H1 (cell line): ENCODE measurements around the gene KCTD16. TPM values are rescaled to one million over a fixed set of nuclear protein-coding genes. Genes with fewer than 3 reads are reported as not detected.

Experiments
- CTBP2 ChIP-seq: IDR thresholded peaks from 2 replicates; pipeline ENCODE4 v1.7.0; 2011; ENCODE audit warnings: borderline replicate concordance, mild to moderate bottlenecking, moderate library complexity, mixed read lengths, low read length; ENCODE audit not compliant: insufficient read depth, insufficient read length
- TCF12 ChIP-seq: IDR thresholded peaks from 2 replicates; pipeline ENCODE4 v1.6.1; 2011; ENCODE audit warnings: low read depth, mild to moderate bottlenecking, low read length
- polyA plus RNA-seq, 7 experiments: library from polyadenylated mRNA; depleted of rRNA in 3 of 7; stranded (reverse) in 5 of 7; unstranded in 2 of 7; fragments of >200 nt in 5 of 7; fragments of 200-250 nt in 2 of 7; gene quantifications; 1 replicate in 5 of 7; 2 replicates in 1 of 7; 4 replicates in 1 of 7; pipeline versions ENCODE4 v1.2.1 to v1.2.3, GENCODE V29; 2011 to 2013; ENCODE audit warnings: missing spikeins in 2 of 7, mixed read lengths in 2 of 7
- total RNA-seq: library from RNA; stranded (reverse); fragmentation: NEBNext Ultra II Directional; extraction: Animal tissue kit (Norgen Biotek cat#: 25700); gene quantifications from 2 replicates; pipeline ENCODE4 v1.2.1, GENCODE V29; 2021
- TF ChIP-seq, protein P1 (sequence below): fragments of 300-600 bp; sonication (generic); IDR thresholded peaks from 2 replicates; pipeline ENCODE4 v1.7.1; 2012; ENCODE audit warnings: low read length, moderate library complexity, mild to moderate bottlenecking, inconsistent platforms; ENCODE audit not compliant: insufficient replicate concordance

Gene KCTD16
- total and polyA plus RNA-seq, 2 of the 8 experiments (the other 6 are each of a cell fraction or from before 2014, with no cell fraction given), result 0.03 to 0.24 TPM

GRCh38 chr5:144522698-144523097 is 352.0 kb downstream of the KCTD16 start (continued):
- TF ChIP-seq, protein P1, sequence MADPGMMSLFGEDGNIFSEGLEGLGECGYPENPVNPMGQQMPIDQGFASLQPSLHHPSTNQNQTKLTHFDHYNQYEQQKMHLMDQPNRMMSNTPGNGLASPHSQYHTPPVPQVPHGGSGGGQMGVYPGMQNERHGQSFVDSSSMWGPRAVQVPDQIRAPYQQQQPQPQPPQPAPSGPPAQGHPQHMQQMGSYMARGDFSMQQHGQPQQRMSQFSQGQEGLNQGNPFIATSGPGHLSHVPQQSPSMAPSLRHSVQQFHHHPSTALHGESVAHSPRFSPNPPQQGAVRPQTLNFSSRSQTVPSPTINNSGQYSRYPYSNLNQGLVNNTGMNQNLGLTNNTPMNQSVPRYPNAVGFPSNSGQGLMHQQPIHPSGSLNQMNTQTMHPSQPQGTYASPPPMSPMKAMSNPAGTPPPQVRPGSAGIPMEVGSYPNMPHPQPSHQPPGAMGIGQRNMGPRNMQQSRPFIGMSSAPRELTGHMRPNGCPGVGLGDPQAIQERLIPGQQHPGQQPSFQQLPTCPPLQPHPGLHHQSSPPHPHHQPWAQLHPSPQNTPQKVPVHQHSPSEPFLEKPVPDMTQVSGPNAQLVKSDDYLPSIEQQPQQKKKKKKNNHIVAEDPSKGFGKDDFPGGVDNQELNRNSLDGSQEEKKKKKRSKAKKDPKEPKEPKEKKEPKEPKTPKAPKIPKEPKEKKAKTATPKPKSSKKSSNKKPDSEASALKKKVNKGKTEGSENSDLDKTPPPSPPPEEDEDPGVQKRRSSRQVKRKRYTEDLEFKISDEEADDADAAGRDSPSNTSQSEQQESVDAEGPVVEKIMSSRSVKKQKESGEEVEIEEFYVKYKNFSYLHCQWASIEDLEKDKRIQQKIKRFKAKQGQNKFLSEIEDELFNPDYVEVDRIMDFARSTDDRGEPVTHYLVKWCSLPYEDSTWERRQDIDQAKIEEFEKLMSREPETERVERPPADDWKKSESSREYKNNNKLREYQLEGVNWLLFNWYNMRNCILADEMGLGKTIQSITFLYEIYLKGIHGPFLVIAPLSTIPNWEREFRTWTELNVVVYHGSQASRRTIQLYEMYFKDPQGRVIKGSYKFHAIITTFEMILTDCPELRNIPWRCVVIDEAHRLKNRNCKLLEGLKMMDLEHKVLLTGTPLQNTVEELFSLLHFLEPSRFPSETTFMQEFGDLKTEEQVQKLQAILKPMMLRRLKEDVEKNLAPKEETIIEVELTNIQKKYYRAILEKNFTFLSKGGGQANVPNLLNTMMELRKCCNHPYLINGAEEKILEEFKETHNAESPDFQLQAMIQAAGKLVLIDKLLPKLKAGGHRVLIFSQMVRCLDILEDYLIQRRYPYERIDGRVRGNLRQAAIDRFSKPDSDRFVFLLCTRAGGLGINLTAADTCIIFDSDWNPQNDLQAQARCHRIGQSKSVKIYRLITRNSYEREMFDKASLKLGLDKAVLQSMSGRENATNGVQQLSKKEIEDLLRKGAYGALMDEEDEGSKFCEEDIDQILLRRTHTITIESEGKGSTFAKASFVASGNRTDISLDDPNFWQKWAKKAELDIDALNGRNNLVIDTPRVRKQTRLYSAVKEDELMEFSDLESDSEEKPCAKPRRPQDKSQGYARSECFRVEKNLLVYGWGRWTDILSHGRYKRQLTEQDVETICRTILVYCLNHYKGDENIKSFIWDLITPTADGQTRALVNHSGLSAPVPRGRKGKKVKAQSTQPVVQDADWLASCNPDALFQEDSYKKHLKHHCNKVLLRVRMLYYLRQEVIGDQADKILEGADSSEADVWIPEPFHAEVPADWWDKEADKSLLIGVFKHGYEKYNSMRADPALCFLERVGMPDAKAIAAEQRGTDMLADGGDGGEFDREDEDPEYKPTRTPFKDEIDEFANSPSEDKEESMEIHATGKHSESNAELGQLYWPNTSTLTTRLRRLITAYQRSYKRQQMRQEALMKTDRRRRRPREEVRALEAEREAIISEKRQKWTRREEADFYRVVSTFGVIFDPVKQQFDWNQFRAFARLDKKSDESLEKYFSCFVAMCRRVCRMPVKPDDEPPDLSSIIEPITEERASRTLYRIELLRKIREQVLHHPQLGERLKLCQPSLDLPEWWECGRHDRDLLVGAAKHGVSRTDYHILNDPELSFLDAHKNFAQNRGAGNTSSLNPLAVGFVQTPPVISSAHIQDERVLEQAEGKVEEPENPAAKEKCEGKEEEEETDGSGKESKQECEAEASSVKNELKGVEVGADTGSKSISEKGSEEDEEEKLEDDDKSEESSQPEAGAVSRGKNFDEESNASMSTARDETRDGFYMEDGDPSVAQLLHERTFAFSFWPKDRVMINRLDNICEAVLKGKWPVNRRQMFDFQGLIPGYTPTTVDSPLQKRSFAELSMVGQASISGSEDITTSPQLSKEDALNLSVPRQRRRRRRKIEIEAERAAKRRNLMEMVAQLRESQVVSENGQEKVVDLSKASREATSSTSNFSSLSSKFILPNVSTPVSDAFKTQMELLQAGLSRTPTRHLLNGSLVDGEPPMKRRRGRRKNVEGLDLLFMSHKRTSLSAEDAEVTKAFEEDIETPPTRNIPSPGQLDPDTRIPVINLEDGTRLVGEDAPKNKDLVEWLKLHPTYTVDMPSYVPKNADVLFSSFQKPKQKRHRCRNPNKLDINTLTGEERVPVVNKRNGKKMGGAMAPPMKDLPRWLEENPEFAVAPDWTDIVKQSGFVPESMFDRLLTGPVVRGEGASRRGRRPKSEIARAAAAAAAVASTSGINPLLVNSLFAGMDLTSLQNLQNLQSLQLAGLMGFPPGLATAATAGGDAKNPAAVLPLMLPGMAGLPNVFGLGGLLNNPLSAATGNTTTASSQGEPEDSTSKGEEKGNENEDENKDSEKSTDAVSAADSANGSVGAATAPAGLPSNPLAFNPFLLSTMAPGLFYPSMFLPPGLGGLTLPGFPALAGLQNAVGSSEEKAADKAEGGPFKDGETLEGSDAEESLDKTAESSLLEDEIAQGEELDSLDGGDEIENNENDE, result no peak
- no peak for TF ChIP-seq TCF12
- TF ChIP-seq CTBP2, result no peak
